ENCODE data around the gene COLEC12. TPM values are rescaled to one million over a fixed set of nuclear protein-coding genes. Genes with fewer than 3 reads are reported as not detected.

Gene COLEC12
- total RNA-seq, 1 experiment from 2014 or later: not detected

GRCh38 chr18:513826-514530 is 13.5 kb upstream of the COLEC12 start:
- H3K9me3 ChIP-seq (ENCODE audit: control insufficient read depth in 1 of 2, insufficient read depth in 1 of 2, low read depth in 1 of 2, low read length in 2 of 2): no peaks in the 10 kb centered on the region
- no peaks in the 10 kb centered on the region for H3K9me2 ChIP-seq (ENCODE audit: insufficient read depth)
- no peaks in the 10 kb centered on the region for H3K79me2 ChIP-seq (ENCODE audit: insufficient read depth, low read length)
- H3K27ac ChIP-seq (ENCODE audit: low read depth, low read length): no peak overlapping the region
- intact Hi-C loops (cut with micrococcal nuclease): no loop called here
- H3K27me3 ChIP-seq (ENCODE audit: insufficient read depth, low read length): no peaks in the 10 kb centered on the region
- ChIA-PET RAD21 (ENCODE audit: low non-redundant PET in 1 of 2, low total read pairs in 2 of 2, uncharacterized antibody in 2 of 2, unreplicated experiment in 2 of 2) (no interaction called here), CTCF (no interaction called here), POLR2A (no interaction called here)
- H3K36me3 ChIP-seq (ENCODE audit: control insufficient read depth in 1 of 2, insufficient read depth in 2 of 2, low read length in 2 of 2): no peaks in the 10 kb centered on the region
- H3K4me1 ChIP-seq (ENCODE audit: control insufficient read depth in 1 of 2, insufficient read depth in 2 of 2, low read length in 2 of 2): no peaks in the 10 kb centered on the region
- no peak overlapping the region for H3K4me2 ChIP-seq (ENCODE audit: low read length)
- TF ChIP-seq FOSL1 (IDR thresholded peaks at IDR 0.05; ENCODE audit: low read depth) (no peak), MAX (IDR thresholded peaks at IDR 0.05) (no peak), POLR2AphosphoS5 (IDR thresholded peaks at IDR 0.05; ENCODE audit: low read depth, low read length) (no peak), CEBPB (IDR thresholded peaks at IDR 0.05; ENCODE audit: low read depth) (no peak), JUND (IDR thresholded peaks at IDR 0.05) (no peak), SP1 (IDR thresholded peaks at IDR 0.05; ENCODE audit: low read depth) (no peak), TCF7L2 (IDR thresholded peaks at IDR 0.05; ENCODE audit: borderline replicate concordance, extremely low read depth, insufficient read depth, insufficient read length) (no peak), SRF (IDR thresholded peaks at IDR 0.05; ENCODE audit: low read depth) (no peak), EZH2phosphoT487 (IDR thresholded peaks at IDR 0.05; ENCODE audit: borderline replicate concordance) (no peak), EZH2 (IDR thresholded peaks at IDR 0.05) (no peak), YY1 (IDR thresholded peaks at IDR 0.05; ENCODE audit: extremely low read depth, insufficient replicate concordance, low read depth, low read length) (no peak), ELF1 (IDR thresholded peaks at IDR 0.05; ENCODE audit: borderline replicate concordance, low read depth) (no peak), RAD21 (IDR thresholded peaks at IDR 0.05; ENCODE audit: low read depth) (no peak), CBX3 (IDR thresholded peaks at IDR 0.05; ENCODE audit: low read depth) (no peak), CTCF (IDR thresholded peaks at IDR 0.05 in 2 of 3, conservative IDR thresholded peaks at IDR 0.05 in 1 of 3; ENCODE audit: borderline replicate concordance in 1 of 3, insufficient read depth in 1 of 3, low read depth in 2 of 3, low read length in 2 of 3) (no peak), REST (IDR thresholded peaks at IDR 0.05; ENCODE audit: low read depth) (no peak), SIN3A (IDR thresholded peaks at IDR 0.05; ENCODE audit: low read depth) (no peak), EGR1 (IDR thresholded peaks at IDR 0.05; ENCODE audit: low read depth) (no peak), ZNF274 (IDR thresholded peaks at IDR 0.05; ENCODE audit: low read depth, low read length) (no peak)
- H4K20me1 ChIP-seq (ENCODE audit: insufficient read depth): no peaks in the 10 kb centered on the region
- no peak overlapping the region for H2AFZ ChIP-seq (ENCODE audit: low read depth, low read length, poor library complexity, severe bottlenecking)
- no peak overlapping the region for H3K9ac ChIP-seq (ENCODE audit: low read length)
- no peak for ATAC-seq
- H3K4me3 ChIP-seq (replicated peaks in 1 of 2; ENCODE audit: low read depth in 1 of 2, low read length in 2 of 2): no peak overlapping the region
- DNase-seq (ENCODE audit: low read depth, low spot score): no peak
- BruUV-seq (replicated peaks): no TSS peak

Measured in HCT116 (cell line).